DND-41 (cell line): ENCODE data around the gene TMEM30B.
A peak's percentile ranks its signal among the peaks of the same experiment; 100 is the strongest.

Source experiments
- ATAC-seq: fragments of 200-7000 bp; cut with Tn5 transposase; 3 replicates; pipeline ENCODE4 v1.9.1; 2021; ENCODE audit warnings: low read depth; ENCODE audit not compliant: insufficient read depth
- DNase-seq: peaks from one replicate; pipeline ENCODE4 v3.0.0-alpha.2; 2020
- H2AFZ ChIP-seq: 2 replicates; pipeline ENCODE4 v1.6.0; 2012; ENCODE audit warnings: low read depth, low read length
- H3K27ac ChIP-seq: 2 replicates; pipeline ENCODE4 v1.5.1; 2012; ENCODE audit warnings: low read length, inconsistent platforms
- H3K27me3 ChIP-seq: fragments of 200-600 bp; sonication (generic); 2 replicates; pipeline ENCODE4 v1.6.0; 2012; ENCODE audit warnings: low read length, mild to moderate bottlenecking, inconsistent platforms; ENCODE audit not compliant: insufficient read depth, poor library complexity
- H3K36me3 ChIP-seq: 2 replicates; pipeline ENCODE4 v1.5.1; 2012; ENCODE audit warnings: low read length, inconsistent platforms; ENCODE audit not compliant: insufficient read depth
- H3K4me1 ChIP-seq: 2 replicates; pipeline ENCODE4 v1.5.1; 2012; ENCODE audit warnings: mild to moderate bottlenecking, low read length; ENCODE audit not compliant: insufficient read depth
- H3K4me2 ChIP-seq: 2 replicates; pipeline ENCODE4 v1.6.0; 2012; ENCODE audit warnings: mild to moderate bottlenecking, moderate library complexity, low read length, inconsistent platforms; ENCODE audit not compliant: insufficient read depth
- H3K4me3 ChIP-seq, 2 experiments: fragments of 200-600 bp in 1 of 2; shearing (Covaris generic) in 1 of 2; 2 replicates each; pipeline ENCODE4 v1.5.1; 2012 to 2016; ENCODE audit warnings: inconsistent platforms in 2 of 2, low read length in 2 of 2, mild to moderate bottlenecking in 2 of 2, low read depth in 1 of 2, moderate library complexity in 1 of 2
- H3K79me2 ChIP-seq: 2 replicates; pipeline ENCODE4 v1.6.0; 2012; ENCODE audit warnings: low read length, inconsistent platforms; ENCODE audit not compliant: insufficient read depth
- H3K9ac ChIP-seq: 2 replicates; pipeline ENCODE4 v1.6.0; 2012; ENCODE audit warnings: low read depth, mild to moderate bottlenecking, inconsistent platforms, low read length, moderate library complexity
- H3K9me3 ChIP-seq: 2 replicates; pipeline ENCODE4 v1.5.1; 2012; ENCODE audit warnings: low read length, moderate library complexity, mild to moderate bottlenecking, inconsistent platforms; ENCODE audit not compliant: insufficient read depth, severe bottlenecking
- H4K20me1 ChIP-seq: 2 replicates; pipeline ENCODE4 v1.6.0; 2012; ENCODE audit warnings: low read length; ENCODE audit not compliant: insufficient read depth
- CTCF ChIP-seq: IDR thresholded peaks from 2 replicates; pipeline ENCODE4 v1.5.1; 2012; ENCODE audit warnings: borderline replicate concordance, low read length, moderate library complexity, mild to moderate bottlenecking; ENCODE audit not compliant: poor library complexity, severe bottlenecking; ENCODE audit errors: extremely low read depth
- EZH2 ChIP-seq: IDR thresholded peaks from 3 replicates; pipeline ENCODE4 v1.6.1; 2012; ENCODE audit warnings: borderline replicate concordance, low read depth, mild to moderate bottlenecking, moderate library complexity, low read length, inconsistent platforms; ENCODE audit not compliant: severe bottlenecking

TMEM30B gene

GRCh38 chr14:61328626-61329262, 47.6 kb upstream of the TMEM30B start:
- DNase-seq (no peak), ATAC-seq (no peak)
- H3K4me3 ChIP-seq, result no peak overlapping the region
- no peaks in the 10 kb centered on the region for H3K9me3 ChIP-seq
- H3K27me3 ChIP-seq, result no peaks in the 10 kb centered on the region
- no peak overlapping the region for H2AFZ ChIP-seq
- peaks cover 41% of the 10 kb centered on the region for H3K36me3 ChIP-seq
- peaks cover 98% of the 10 kb centered on the region for H3K79me2 ChIP-seq
- TF ChIP-seq EZH2, result no peak
- no peak for TF ChIP-seq CTCF
- no peak overlapping the region for H3K9ac ChIP-seq
- peaks cover 10% of the 10 kb centered on the region; the same call in 1 of the 2 replicates for H4K20me1 ChIP-seq
- peak overlapping the region; percentile 48; the same call in 1 of the 2 replicates for H3K4me2 ChIP-seq
- peak overlapping the region; percentile 51; the same call in 1 of the 2 replicates for H3K27ac ChIP-seq
- peaks cover 90% of the 10 kb centered on the region for H3K4me1 ChIP-seq

- Histone ChIP-seq H3K36me3 (peaks cover 44% of the 10 kb centered on the region), H3K79me2 (peaks cover 98% of the 10 kb centered on the region), H3K4me3 (peak overlapping the region in 1 of 2 experiments; percentile 37; a peak in 1 of 4 replicates), H3K27me3 (no peaks in the 10 kb centered on the region), H3K9me3 (no peaks in the 10 kb centered on the region), H3K4me2 (peak overlapping the region; percentile 51), H3K4me1 (peaks cover 75% of the 10 kb centered on the region), H4K20me1 (peaks cover 8% of the 10 kb centered on the region; the same call in 1 of the 2 replicates), H2AFZ (no peak overlapping the region), H3K27ac (peak overlapping the region; percentile 10), H3K9ac (peak overlapping the region; percentile 22; the same call in 1 of the 2 replicates)
- DNase-seq (no peak), ATAC-seq (no peak)
- no peak for TF ChIP-seq EZH2
- TF ChIP-seq CTCF, result no peak
These were observed 45.7 kb upstream of the TMEM30B start for GRCh38 chr14:61326847-61327246.

GRCh38 chr14:61326146-61326545, 45.0 kb upstream of the TMEM30B start:
- Histone ChIP-seq H3K9ac (no peak overlapping the region), H3K4me2 (peak overlapping the region; percentile 51; the same call in 1 of the 2 replicates), H3K27me3 (no peaks in the 10 kb centered on the region), H3K9me3 (no peaks in the 10 kb centered on the region), H3K79me2 (peaks cover 98% of the 10 kb centered on the region), H4K20me1 (peaks cover 6% of the 10 kb centered on the region; the same call in 1 of the 2 replicates), H3K36me3 (peaks cover 44% of the 10 kb centered on the region), H3K27ac (no peak overlapping the region), H3K4me1 (peaks cover 70% of the 10 kb centered on the region), H3K4me3 (peak overlapping the region in 1 of 2 experiments; percentile 37; a peak in 1 of 4 replicates), H2AFZ (no peak overlapping the region)
- DNase-seq (no peak), ATAC-seq (no peak)
- TF ChIP-seq EZH2 (no peak), CTCF (no peak)
